WTC11 (cell line): ENCODE results near the gene EEF2. TPM values are rescaled to one million over a fixed set of nuclear protein-coding genes. Genes with fewer than 3 reads are reported as not detected.

Experiments used
- ATAC-seq: fragments of 200-7000 bp; cut with Tn5 transposase; 2 replicates; pipeline ENCODE4 v1.10.0; 2021; ENCODE audit warnings: mild to moderate bottlenecking, moderate library complexity
- CTCF ChIA-PET: fragments of 300-600 bp; sonication (Branson Sonifier 250); formaldehyde crosslinking; loops from one replicate; lab custom pipeline; 2021; ENCODE audit warnings: antibody characterized with exemption; lab: Charles Lee
- POLR2A ChIA-PET: fragments of 350-600 bp; sonication (Branson Sonifier 250); formaldehyde crosslinking; loops from one replicate; lab custom pipeline; 2021; ENCODE audit warnings: antibody characterized with exemption; lab: Charles Lee
- DNase-seq: peaks from one replicate; pipeline ENCODE4 v3.0.0; 2021; ENCODE audit warnings: low spot score
- H3K27ac Mint-ChIP-seq: 2 replicates; pipeline ENCODE4 v1.8.0; 2021; ENCODE audit warnings: mixed read lengths
- H3K27me3 Mint-ChIP-seq: 2 replicates; pipeline ENCODE4 v1.8.0; 2021; ENCODE audit warnings: low read depth, mild to moderate bottlenecking, moderate library complexity, mixed read lengths
- H3K36me3 Mint-ChIP-seq: 2 replicates; pipeline ENCODE4 v1.8.0; 2021; ENCODE audit warnings: mixed read lengths
- H3K4me1 Mint-ChIP-seq: 2 replicates; pipeline ENCODE4 v1.8.0; 2022; ENCODE audit warnings: mixed read lengths
- H3K4me3 Mint-ChIP-seq: 2 replicates; pipeline ENCODE4 v1.8.0; 2021; ENCODE audit warnings: mild to moderate bottlenecking, moderate library complexity, mixed read lengths
- H3K9me3 Mint-ChIP-seq: 2 replicates; pipeline ENCODE4 v1.8.0; 2021; ENCODE audit warnings: mixed read lengths
- CBFB ChIP-seq: sonication (generic); formaldehyde crosslinking; IDR thresholded peaks from 2 replicates; pipeline ENCODE4 v1.8.1; 2022; ENCODE audit warnings: mild to moderate bottlenecking, low read depth, missing genetic modification reagents
- CREB1 ChIP-seq: sonication (generic); formaldehyde crosslinking; IDR thresholded peaks from 2 replicates; pipeline ENCODE4 v1.8.0; 2023; ENCODE audit warnings: mild to moderate bottlenecking, missing genetic modification reagents
- E2F1 ChIP-seq: sonication (generic); formaldehyde crosslinking; IDR thresholded peaks from 2 replicates; pipeline ENCODE4 v1.8.0; 2022; ENCODE audit warnings: mild to moderate bottlenecking, missing genetic modification reagents
- ETV6 ChIP-seq: sonication (generic); formaldehyde crosslinking; IDR thresholded peaks from 2 replicates; pipeline ENCODE4 v1.8.1; 2022; ENCODE audit warnings: mild to moderate bottlenecking, missing genetic modification reagents
- FOXK1 ChIP-seq: sonication (generic); formaldehyde crosslinking; IDR thresholded peaks from 2 replicates; pipeline ENCODE4 v1.8.0; 2022; ENCODE audit warnings: mild to moderate bottlenecking, moderate library complexity, missing genetic modification reagents
- MXD4 ChIP-seq: fragments of 250-450 bp; sonication (Bioruptor Pico); IDR thresholded peaks from 2 replicates; pipeline ENCODE4 v1.8.0; 2021; ENCODE audit warnings: mild to moderate bottlenecking, moderate library complexity, borderline replicate concordance
- NR2C2 ChIP-seq: sonication (generic); formaldehyde crosslinking; IDR thresholded peaks from 2 replicates; pipeline ENCODE4 v1.8.0; 2022; ENCODE audit warnings: mild to moderate bottlenecking, missing genetic modification reagents
- PREB ChIP-seq: sonication (generic); formaldehyde crosslinking; IDR thresholded peaks from 2 replicates; pipeline ENCODE4 v1.8.1; 2022; ENCODE audit warnings: mild to moderate bottlenecking, missing genetic modification reagents, moderate library complexity, borderline replicate concordance
- TCF7 ChIP-seq: sonication (generic); formaldehyde crosslinking; IDR thresholded peaks from 2 replicates; pipeline ENCODE4 v1.8.0; 2022; ENCODE audit warnings: mild to moderate bottlenecking, low read depth, missing genetic modification reagents, moderate library complexity
- TP53 ChIP-seq: sonication (generic); formaldehyde crosslinking; IDR thresholded peaks from 2 replicates; pipeline ENCODE4 v1.8.1; 2023; ENCODE audit warnings: mild to moderate bottlenecking, missing genetic modification reagents
- ZNF232 ChIP-seq: sonication (generic); formaldehyde crosslinking; IDR thresholded peaks from 2 replicates; pipeline ENCODE4 v1.8.0; 2022; ENCODE audit warnings: mild to moderate bottlenecking, missing genetic modification reagents
- ZNF416 ChIP-seq: fragments of 250-450 bp; sonication (Bioruptor Pico); IDR thresholded peaks from 2 replicates; pipeline ENCODE4 v1.9.0; 2021; ENCODE audit warnings: mild to moderate bottlenecking, inconsistent platforms
- ZNF671 ChIP-seq: fragments of 250-450 bp; sonication (Bioruptor Pico); IDR thresholded peaks from 2 replicates; pipeline ENCODE4 v1.8.0; 2021; ENCODE audit warnings: mild to moderate bottlenecking
- ZSCAN18 ChIP-seq: fragments of 250-450 bp; sonication (Bioruptor Pico); IDR thresholded peaks from 2 replicates; pipeline ENCODE4 v2.1.2; 2022; ENCODE audit warnings: mild to moderate bottlenecking, moderate library complexity
- total RNA-seq: library from RNA; stranded (reverse); gene quantifications from 3 replicates; pipeline ENCODE4 v1.2.3, GENCODE V29; 2021
- TF ChIP-seq, protein P1 (sequence below): fragments of 250-450 bp; sonication (Bioruptor Pico); IDR thresholded peaks from 2 replicates; pipeline ENCODE4 v1.8.0; 2021; ENCODE audit warnings: mild to moderate bottlenecking
- TF ChIP-seq, protein P2 (sequence below): sonication (generic); formaldehyde crosslinking; IDR thresholded peaks from 2 replicates; pipeline ENCODE4 v1.8.1; 2022; ENCODE audit warnings: mild to moderate bottlenecking, moderate library complexity, missing genetic modification reagents
- TF ChIP-seq, protein P3 (sequence below): sonication (generic); formaldehyde crosslinking; IDR thresholded peaks from 2 replicates; pipeline ENCODE4 v1.8.1; 2022; ENCODE audit warnings: low read depth, mild to moderate bottlenecking, moderate library complexity, missing genetic modification reagents, borderline replicate concordance
- TF ChIP-seq, protein P4 (sequence below): sonication (generic); formaldehyde crosslinking; IDR thresholded peaks from 2 replicates; pipeline ENCODE4 v1.8.0; 2022; ENCODE audit warnings: mild to moderate bottlenecking, missing genetic modification reagents
- TF ChIP-seq, protein P5 (sequence below): fragments of 250-450 bp; sonication (Bioruptor Pico); IDR thresholded peaks from 2 replicates; pipeline ENCODE4 v1.9.0; 2021; ENCODE audit warnings: moderate library complexity, mild to moderate bottlenecking, inconsistent platforms, borderline replicate concordance
- TF ChIP-seq, protein P6 (sequence below): sonication (generic); formaldehyde crosslinking; IDR thresholded peaks from 2 replicates; pipeline ENCODE4 v1.8.0; 2023; ENCODE audit warnings: mild to moderate bottlenecking, missing genetic modification reagents

The EEF2 gene
- total RNA-seq, 1 experiment from 2014 or later: 3,572 TPM

DNA sequence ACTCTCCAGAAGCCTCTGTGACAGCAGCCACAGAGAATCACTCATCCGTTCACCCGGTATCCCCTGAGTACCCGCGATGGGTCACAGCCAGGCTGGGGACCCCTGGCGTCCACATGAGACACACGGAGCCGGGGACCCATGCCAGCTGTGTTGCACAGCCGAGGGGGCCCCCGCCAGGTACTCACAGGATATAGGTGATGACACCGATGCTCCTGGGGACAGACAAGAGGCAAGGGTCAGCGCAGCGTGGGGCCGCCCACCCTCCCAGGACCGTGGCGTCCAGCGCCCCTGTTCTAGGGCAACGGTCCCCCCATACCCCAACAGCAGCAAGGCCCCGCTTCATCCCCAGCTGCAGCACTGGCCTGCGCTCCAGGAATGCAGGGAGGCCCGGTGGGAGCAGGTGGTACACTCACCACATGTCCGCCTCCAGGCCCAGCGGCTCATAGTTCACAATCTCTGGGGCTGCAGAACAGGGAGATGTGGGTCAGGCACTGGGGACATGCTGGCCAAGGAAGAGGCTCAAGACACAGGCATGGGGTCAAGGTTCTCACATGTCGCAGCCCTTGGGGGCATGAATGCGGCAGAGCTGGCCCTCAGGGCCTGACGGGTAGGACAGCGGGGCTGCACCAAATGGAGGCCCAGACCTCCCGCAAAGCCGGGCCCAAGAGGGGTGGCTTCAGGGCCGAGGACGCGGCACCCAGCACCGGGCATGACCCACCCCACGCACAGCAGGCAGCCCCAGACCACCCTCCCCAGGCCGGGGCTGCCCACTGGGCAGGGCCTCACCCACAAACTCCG is 21.6 kb downstream of the EEF2 start (continued):
- TF ChIP-seq E2F1 (CRISPR knock-in tag): no peak
- no peak for TF ChIP-seq ZNF416
- TF ChIP-seq, protein P1, sequence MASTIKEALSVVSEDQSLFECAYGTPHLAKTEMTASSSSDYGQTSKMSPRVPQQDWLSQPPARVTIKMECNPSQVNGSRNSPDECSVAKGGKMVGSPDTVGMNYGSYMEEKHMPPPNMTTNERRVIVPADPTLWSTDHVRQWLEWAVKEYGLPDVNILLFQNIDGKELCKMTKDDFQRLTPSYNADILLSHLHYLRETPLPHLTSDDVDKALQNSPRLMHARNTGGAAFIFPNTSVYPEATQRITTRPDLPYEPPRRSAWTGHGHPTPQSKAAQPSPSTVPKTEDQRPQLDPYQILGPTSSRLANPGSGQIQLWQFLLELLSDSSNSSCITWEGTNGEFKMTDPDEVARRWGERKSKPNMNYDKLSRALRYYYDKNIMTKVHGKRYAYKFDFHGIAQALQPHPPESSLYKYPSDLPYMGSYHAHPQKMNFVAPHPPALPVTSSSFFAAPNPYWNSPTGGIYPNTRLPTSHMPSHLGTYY: no peak
- no peak for TF ChIP-seq TP53 (CRISPR knock-in tag)
- TF ChIP-seq FOXK1 (CRISPR knock-in tag): no peak

GRCh38 chr19:3961007-3961406 is 24.3 kb downstream of the EEF2 start:
- no peaks in the 10 kb centered on the region for H3K4me1 Mint-ChIP-seq
- no peak overlapping the region for H3K4me3 Mint-ChIP-seq
- DNase-seq (no peak), ATAC-seq (no peak)
- no peak overlapping the region for H3K27ac Mint-ChIP-seq
- peaks cover 26% of the 10 kb centered on the region for H3K36me3 Mint-ChIP-seq
- H3K27me3 Mint-ChIP-seq: no peaks in the 10 kb centered on the region
- POLR2A ChIA-PET: interaction anchor here (0.7 kb wide), 1 partner anchor 62 kb away, joined by 3 read pairs; no protein-coding TSS in a partner anchor
- CTCF ChIA-PET: no interaction called here
- H3K9me3 Mint-ChIP-seq: no peaks in the 10 kb centered on the region
- TF ChIP-seq, protein P2, sequence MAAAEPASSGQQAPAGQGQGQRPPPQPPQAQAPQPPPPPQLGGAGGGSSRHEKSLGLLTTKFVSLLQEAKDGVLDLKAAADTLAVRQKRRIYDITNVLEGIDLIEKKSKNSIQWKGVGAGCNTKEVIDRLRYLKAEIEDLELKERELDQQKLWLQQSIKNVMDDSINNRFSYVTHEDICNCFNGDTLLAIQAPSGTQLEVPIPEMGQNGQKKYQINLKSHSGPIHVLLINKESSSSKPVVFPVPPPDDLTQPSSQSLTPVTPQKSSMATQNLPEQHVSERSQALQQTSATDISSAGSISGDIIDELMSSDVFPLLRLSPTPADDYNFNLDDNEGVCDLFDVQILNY: no peak
- no peak for TF ChIP-seq CREB1
- no peak for TF ChIP-seq MXD4
- TF ChIP-seq TCF7: no peak

GRCh38 chr19:3959766-3960131 is 25.5 kb downstream of the EEF2 start:
- H3K27ac Mint-ChIP-seq: no peak overlapping the region
- no peak for ATAC-seq
- H3K4me3 Mint-ChIP-seq: no peak overlapping the region
- peaks cover 18% of the 10 kb centered on the region for H3K36me3 Mint-ChIP-seq
- no peaks in the 10 kb centered on the region for H3K27me3 Mint-ChIP-seq
- POLR2A ChIA-PET: no interaction called here
- H3K4me1 Mint-ChIP-seq: no peaks in the 10 kb centered on the region
- H3K9me3 Mint-ChIP-seq: no peaks in the 10 kb centered on the region
- no peak for DNase-seq
- CTCF ChIA-PET: interaction anchor here (0.9 to 1.2 kb wide), 2 partner anchors 28 to 138 kb away, joined by 3 to 9 read pairs; no protein-coding TSS in a partner anchor
- TF ChIP-seq, protein P3, sequence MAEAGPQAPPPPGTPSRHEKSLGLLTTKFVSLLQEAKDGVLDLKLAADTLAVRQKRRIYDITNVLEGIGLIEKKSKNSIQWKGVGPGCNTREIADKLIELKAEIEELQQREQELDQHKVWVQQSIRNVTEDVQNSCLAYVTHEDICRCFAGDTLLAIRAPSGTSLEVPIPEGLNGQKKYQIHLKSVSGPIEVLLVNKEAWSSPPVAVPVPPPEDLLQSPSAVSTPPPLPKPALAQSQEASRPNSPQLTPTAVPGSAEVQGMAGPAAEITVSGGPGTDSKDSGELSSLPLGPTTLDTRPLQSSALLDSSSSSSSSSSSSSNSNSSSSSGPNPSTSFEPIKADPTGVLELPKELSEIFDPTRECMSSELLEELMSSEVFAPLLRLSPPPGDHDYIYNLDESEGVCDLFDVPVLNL (CRISPR knock-in tag): no peak
- TF ChIP-seq ZSCAN18 (CRISPR knock-in tag) (no peak), ETV6 (CRISPR knock-in tag) (no peak), ZNF671 (CRISPR knock-in tag) (no peak), CBFB (no peak), PREB (no peak), NR2C2 (CRISPR knock-in tag) (no peak), ZNF232 (CRISPR knock-in tag) (no peak)
- TF ChIP-seq, protein P4, sequence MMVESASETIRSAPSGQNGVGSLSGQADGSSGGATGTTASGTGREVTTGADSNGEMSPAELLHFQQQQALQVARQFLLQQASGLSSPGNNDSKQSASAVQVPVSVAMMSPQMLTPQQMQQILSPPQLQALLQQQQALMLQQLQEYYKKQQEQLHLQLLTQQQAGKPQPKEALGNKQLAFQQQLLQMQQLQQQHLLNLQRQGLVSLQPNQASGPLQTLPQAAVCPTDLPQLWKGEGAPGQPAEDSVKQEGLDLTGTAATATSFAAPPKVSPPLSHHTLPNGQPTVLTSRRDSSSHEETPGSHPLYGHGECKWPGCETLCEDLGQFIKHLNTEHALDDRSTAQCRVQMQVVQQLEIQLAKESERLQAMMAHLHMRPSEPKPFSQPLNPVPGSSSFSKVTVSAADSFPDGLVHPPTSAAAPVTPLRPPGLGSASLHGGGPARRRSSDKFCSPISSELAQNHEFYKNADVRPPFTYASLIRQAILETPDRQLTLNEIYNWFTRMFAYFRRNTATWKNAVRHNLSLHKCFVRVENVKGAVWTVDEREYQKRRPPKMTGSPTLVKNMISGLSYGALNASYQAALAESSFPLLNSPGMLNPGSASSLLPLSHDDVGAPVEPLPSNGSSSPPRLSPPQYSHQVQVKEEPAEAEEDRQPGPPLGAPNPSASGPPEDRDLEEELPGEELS (CRISPR knock-in tag): no peak
- TF ChIP-seq, protein P5, sequence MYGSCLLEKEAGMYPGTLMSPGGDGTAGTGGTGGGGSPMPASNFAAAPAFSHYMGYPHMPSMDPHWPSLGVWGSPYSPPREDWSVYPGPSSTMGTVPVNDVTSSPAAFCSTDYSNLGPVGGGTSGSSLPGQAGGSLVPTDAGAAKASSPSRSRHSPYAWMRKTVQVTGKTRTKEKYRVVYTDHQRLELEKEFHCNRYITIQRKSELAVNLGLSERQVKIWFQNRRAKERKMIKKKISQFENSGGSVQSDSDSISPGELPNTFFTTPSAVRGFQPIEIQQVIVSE (CRISPR knock-in tag): no peak
- TF ChIP-seq, protein P6, sequence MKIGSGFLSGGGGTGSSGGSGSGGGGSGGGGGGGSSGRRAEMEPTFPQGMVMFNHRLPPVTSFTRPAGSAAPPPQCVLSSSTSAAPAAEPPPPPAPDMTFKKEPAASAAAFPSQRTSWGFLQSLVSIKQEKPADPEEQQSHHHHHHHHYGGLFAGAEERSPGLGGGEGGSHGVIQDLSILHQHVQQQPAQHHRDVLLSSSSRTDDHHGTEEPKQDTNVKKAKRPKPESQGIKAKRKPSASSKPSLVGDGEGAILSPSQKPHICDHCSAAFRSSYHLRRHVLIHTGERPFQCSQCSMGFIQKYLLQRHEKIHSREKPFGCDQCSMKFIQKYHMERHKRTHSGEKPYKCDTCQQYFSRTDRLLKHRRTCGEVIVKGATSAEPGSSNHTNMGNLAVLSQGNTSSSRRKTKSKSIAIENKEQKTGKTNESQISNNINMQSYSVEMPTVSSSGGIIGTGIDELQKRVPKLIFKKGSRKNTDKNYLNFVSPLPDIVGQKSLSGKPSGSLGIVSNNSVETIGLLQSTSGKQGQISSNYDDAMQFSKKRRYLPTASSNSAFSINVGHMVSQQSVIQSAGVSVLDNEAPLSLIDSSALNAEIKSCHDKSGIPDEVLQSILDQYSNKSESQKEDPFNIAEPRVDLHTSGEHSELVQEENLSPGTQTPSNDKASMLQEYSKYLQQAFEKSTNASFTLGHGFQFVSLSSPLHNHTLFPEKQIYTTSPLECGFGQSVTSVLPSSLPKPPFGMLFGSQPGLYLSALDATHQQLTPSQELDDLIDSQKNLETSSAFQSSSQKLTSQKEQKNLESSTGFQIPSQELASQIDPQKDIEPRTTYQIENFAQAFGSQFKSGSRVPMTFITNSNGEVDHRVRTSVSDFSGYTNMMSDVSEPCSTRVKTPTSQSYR (CRISPR knock-in tag): no peak
